H1 (cell line): ENCODE data around the gene TOMM7. TPM values are rescaled to one million over a fixed set of nuclear protein-coding genes. Genes with fewer than 3 reads are reported as not detected.

Experiments
- CBX5 ChIP-seq: fragments of 300-800, 300-1000 bp; sonication (generic); IDR thresholded peaks from 2 replicates; pipeline ENCODE4 v1.7.1; 2016; ENCODE audit warnings: antibody characterized with exemption, low read length, low read depth
- CHD7 ChIP-seq: fragments of 300-600 bp; sonication (generic); IDR thresholded peaks from 2 replicates; pipeline ENCODE4 v1.7.1; 2012; ENCODE audit warnings: low read length, moderate library complexity, mild to moderate bottlenecking, inconsistent platforms; ENCODE audit not compliant: insufficient replicate concordance
- EGR1 ChIP-seq: IDR thresholded peaks from 2 replicates; pipeline ENCODE4 v1.6.1; 2011; ENCODE audit warnings: low read depth, low read length, borderline replicate concordance
- NANOG ChIP-seq: IDR thresholded peaks from 2 replicates; pipeline ENCODE4 v1.6.1; 2011; ENCODE audit warnings: low read length, low read depth, mild to moderate bottlenecking, inconsistent platforms; ENCODE audit not compliant: insufficient read depth, poor library complexity, severe bottlenecking
- POLR2AphosphoS5 ChIP-seq: IDR thresholded peaks from 2 replicates; pipeline ENCODE4 v1.6.1; 2011; ENCODE audit warnings: low read depth, low read length
- SUZ12 ChIP-seq: fragments of 200-600 bp; sonication (generic); IDR thresholded peaks from 2 replicates; pipeline ENCODE4 v1.6.1; 2012; ENCODE audit warnings: mild to moderate bottlenecking, inconsistent platforms, low read length, moderate library complexity, mixed read lengths
- polyA plus RNA-seq, 7 experiments: library from polyadenylated mRNA; depleted of rRNA in 3 of 7; stranded (reverse) in 5 of 7; unstranded in 2 of 7; fragments of >200 nt in 5 of 7; fragments of 200-250 nt in 2 of 7; gene quantifications; 1 replicate in 5 of 7; 2 replicates in 1 of 7; 4 replicates in 1 of 7; pipeline versions ENCODE4 v1.2.1 to v1.2.3, GENCODE V29; 2011 to 2013; ENCODE audit warnings: missing spikeins in 2 of 7, mixed read lengths in 2 of 7
- total RNA-seq: library from RNA; stranded (reverse); fragmentation: NEBNext Ultra II Directional; extraction: Animal tissue kit (Norgen Biotek cat#: 25700); gene quantifications from 2 replicates; pipeline ENCODE4 v1.2.1, GENCODE V29; 2021

TOMM7 gene
- total and polyA plus RNA-seq, 2 of the 8 experiments (the other 6 are each of a cell fraction or from before 2014, with no cell fraction given) = 389 to 508 TPM

- TF ChIP-seq CHD7 (no peak), CBX5 (no peak), NANOG (no peak), EGR1 (no peak), SUZ12 (no peak), POLR2AphosphoS5 (no peak)
These were observed 471 bp upstream of the TOMM7 start (continued) for GRCh38 chr7:22823142-22823497.
